ENCODE measurements around the gene KCNQ1.

DNA sequence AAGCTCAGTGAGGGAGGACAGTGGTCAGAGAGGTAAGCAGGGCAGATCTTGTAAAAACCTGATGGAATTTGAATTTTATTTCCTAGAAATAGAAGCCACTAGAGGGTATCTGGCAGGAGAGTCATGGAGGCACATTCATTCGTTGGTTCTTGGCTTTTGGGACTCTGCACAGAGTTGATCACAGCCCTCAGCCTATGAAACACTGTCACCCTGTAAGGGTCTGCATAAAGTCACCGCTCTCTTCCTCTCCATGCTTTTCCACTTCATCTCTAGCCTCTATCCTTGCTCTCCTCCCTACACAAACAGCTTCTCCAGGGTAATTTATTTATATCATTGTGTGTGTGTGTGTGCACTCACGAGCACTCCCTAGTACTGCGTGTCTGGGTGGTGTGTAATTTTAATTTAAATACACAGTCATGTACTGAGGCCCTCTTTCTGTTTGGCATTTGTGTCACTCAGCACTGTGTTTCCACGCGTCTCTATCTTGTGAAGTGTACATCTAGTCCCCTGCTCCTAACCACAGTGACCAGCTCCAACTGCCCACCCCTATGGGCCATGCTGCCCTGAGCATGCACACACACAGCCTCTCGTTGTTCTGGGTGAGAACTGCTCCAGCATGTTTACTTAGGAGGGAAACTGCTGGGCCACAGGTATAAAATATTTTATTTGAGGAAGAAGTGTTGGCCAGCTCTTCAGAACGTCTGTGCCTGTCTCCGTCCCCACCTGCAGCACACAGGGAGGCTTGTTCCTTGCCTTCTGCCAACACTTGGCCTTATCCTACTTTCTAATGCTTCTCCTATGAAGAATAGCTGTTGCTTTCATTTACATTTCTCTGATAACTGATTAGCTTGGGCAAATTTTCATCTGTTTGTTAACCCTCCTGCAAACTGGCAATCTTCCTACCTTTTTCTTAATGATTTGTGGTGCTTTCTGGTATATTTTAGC, 250.5 kb downstream of the KCNQ1 start:
- TF ChIP-seq, protein P1, sequence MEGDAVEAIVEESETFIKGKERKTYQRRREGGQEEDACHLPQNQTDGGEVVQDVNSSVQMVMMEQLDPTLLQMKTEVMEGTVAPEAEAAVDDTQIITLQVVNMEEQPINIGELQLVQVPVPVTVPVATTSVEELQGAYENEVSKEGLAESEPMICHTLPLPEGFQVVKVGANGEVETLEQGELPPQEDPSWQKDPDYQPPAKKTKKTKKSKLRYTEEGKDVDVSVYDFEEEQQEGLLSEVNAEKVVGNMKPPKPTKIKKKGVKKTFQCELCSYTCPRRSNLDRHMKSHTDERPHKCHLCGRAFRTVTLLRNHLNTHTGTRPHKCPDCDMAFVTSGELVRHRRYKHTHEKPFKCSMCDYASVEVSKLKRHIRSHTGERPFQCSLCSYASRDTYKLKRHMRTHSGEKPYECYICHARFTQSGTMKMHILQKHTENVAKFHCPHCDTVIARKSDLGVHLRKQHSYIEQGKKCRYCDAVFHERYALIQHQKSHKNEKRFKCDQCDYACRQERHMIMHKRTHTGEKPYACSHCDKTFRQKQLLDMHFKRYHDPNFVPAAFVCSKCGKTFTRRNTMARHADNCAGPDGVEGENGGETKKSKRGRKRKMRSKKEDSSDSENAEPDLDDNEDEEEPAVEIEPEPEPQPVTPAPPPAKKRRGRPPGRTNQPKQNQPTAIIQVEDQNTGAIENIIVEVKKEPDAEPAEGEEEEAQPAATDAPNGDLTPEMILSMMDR (conservative IDR thresholded peaks at IDR 0.05 in 1 of 2, IDR thresholded peaks at IDR 0.05 in 1 of 2; ENCODE audit: low read depth in 1 of 2, low read length in 2 of 2) = no peak
- no peak for TF ChIP-seq EZH2 (IDR thresholded peaks at IDR 0.05; ENCODE audit: low read length, missing control alignments)

Data from fibroblast of lung (primary cell).